KOPT-K1 (cell line): ENCODE results near the gene MAPT.
"Not testable (repeated sequence)": the region's sequence is repeated elsewhere in the genome, so short reads cannot be mapped to it uniquely, and the experiment has no call there.

Source experiments
- H3K27ac ChIP-seq: fragments of 200-600 bp; sonication (generic); 2 replicates; pipeline ENCODE4 v1.5.1; 2016; ENCODE audit warnings: antibody characterized with exemption, mild to moderate bottlenecking, low read depth, low read length; ENCODE audit not compliant: poor library complexity, severe bottlenecking
- H3K36me3 ChIP-seq: fragments of 200-600 bp; sonication (generic); 2 replicates; pipeline ENCODE4 v1.5.1; 2017; ENCODE audit warnings: antibody characterized with exemption, mild to moderate bottlenecking, low read length, moderate library complexity; ENCODE audit not compliant: insufficient read depth
- H3K9me3 ChIP-seq: fragments of 200-600 bp; sonication (generic); 2 replicates; pipeline ENCODE4 v1.5.1; 2017; ENCODE audit warnings: antibody characterized with exemption, low read length, mild to moderate bottlenecking; ENCODE audit not compliant: insufficient read depth, poor library complexity, severe bottlenecking

The MAPT gene

DNA sequence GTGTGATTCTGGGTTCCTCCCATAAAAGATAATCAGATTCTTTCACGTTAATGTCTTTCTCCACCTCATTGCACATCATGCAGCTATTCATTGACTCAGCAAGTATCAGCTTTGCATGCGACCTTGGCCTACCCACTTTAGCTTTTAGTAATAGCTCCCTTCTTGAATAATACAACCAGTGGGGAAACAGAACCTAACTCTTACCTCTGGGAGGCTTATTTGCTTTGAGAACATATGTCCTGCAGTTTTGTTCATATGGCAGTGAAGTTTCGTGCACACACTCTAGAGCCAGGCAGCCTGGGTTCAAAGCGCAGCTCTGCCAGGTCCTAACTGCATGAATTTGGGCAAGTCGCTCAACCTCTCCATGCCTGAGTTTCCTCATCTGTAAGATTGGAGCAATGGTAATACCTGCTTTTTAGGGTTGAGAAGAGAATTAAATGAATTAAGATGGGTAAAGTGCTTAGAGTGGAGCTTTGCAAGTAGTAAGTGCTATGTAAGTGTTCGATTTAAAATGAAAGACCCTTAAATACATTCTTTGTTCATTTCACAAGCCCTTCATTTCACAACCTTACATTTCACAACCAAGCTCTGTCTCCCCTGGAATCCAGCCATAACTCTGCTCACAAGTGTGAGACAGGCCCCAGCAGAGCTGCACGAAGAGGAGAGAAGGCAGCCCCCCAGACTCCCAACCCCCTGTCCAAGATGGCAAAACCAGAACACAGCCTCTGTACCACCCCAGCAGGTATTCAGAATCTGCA is 29.3 kb downstream of the MAPT start:
- Histone ChIP-seq H3K27ac (no peak overlapping the region), H3K9me3 (no peaks in the 10 kb centered on the region), H3K36me3 (no peaks in the 10 kb centered on the region)

DNA sequence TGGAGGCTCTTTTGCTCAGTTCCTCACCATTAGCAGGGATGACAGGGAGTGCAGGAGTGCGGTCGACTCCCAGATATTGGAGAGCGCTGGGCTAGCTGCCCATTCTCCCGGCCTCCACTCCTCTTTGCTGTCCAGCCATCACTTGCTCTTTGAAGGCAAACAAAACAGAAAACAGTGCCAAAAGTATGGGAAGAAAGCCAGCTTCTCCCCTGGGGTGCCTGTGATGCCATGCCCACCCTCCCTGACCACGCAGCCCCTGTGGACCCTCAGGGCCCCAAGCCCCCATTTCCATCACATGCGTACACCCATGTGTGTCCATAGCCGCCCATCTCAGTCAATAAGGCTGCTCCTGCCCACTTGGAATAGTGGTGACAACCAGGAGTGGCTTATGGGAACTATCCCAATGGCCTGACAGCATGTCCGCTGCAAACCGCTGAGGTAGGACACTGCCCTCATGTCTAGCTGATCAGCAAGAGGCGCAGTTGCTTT is 30.0 kb downstream of the MAPT start:
- H3K27ac ChIP-seq: no peak overlapping the region
- no peaks in the 10 kb centered on the region for H3K9me3 ChIP-seq
- H3K36me3 ChIP-seq: no peaks in the 10 kb centered on the region

DNA sequence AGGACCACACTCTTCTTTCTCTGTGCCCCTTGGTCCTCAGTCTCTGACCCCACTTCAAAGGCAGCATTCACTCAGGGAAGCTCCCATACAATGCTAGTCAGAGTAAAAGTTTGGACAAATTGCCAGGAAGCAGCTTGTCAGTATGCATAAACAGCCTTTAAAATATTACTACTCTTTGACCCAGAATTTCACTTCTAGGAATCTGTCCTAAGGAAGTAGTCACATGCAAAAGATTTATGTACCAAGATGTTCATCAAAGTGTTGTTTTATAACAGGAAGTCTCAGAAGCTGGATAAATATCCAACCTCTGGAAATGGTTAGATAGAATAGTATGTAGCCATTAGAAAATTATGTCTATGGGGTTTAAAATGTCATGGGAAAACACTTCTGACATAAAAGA is 31.0 kb downstream of the MAPT start:
- no peaks in the 10 kb centered on the region for H3K9me3 ChIP-seq
- H3K27ac ChIP-seq: no peak overlapping the region
- H3K36me3 ChIP-seq: no peaks in the 10 kb centered on the region

DNA sequence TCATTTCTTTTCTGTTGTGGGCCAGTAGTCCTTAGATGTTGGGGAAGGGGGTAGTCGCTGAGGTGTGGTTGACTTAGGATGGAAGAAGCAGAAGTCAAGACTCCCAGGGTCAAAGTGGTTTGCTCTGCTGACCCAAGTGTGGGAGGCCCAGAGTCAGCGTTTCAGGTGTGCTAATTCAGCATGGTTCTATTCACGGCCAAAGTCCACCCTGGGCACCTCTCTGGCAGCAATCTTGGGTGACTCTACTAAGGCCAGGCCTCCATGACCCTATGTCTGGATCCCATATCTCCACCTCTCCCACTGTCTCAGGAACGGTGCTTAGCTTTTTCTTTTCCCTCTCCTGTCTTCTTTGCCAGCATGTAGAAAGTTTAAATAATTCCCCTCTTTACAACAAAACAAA is 32.9 kb downstream of the MAPT start:
- H3K9me3 ChIP-seq: no peaks in the 10 kb centered on the region
- H3K36me3 ChIP-seq: no peaks in the 10 kb centered on the region
- no peak overlapping the region for H3K27ac ChIP-seq

DNA sequence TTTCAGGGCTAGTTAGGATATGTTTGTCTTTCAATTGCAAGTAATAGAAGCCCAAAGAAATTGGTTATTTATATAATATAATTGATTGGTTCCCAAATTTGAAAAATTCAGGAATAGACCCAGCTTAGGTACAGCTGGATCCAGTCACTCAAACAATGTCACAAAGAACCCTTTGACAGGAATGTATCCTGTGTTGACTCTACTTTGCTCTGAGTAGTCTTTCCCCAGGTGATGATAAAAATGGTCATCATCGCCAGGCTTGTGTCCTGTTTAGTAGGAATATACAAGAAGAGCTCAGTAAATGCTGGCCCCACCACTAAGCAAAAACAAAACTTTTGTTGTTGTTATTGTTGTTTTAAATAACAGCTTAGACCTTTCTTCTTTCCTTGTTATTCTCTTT is 35.0 kb downstream of the MAPT start:
- Histone ChIP-seq H3K36me3 (no peaks in the 10 kb centered on the region), H3K9me3 (no peaks in the 10 kb centered on the region), H3K27ac (no peak overlapping the region)

DNA sequence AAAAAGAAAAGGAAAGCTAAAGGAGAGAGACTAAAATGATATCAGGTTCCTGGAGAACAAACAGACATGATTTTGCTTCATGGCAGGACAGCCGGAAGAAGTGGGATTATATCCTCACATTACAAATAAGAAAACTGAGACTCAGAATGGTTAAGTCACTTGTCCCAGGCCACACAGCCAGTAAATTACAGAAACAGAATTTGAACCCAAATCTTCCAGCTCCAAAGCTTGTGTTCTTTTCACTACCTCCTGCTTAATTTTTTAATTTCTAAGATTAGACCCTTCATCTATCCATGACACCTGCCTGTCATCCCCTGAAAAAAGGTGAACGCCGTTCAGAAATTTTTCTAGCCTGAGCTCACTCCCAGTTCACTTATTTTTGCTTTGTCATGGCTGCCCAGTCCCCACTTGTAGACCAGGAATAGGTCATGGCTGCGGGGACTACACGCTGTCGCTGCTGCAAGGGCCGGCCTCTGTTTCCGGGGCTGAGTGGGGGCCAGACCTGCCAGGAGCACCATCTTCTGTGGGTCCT is 36.1 kb downstream of the MAPT start:
- Histone ChIP-seq H3K36me3 (no peaks in the 10 kb centered on the region), H3K9me3 (no peaks in the 10 kb centered on the region), H3K27ac (no peak overlapping the region)

DNA sequence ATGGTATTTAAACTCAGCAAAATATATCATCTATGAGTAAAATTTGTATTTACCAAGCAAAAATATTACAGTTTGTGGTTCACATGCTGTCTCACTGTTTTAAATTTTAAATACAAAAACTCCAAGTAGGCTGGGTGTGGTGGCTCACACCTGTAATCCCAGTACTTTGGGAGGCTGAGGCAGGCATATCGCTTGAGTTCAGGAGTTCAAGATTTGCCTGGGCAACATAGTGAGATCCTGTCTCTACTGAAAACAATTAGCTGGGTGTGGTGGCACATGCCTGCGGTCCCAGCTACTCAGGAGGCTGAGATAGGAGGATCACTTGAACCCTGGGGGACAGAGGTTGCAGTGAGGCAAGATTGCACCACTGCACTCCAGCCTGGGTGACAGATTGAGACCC is 37.3 kb downstream of the MAPT start:
- no peak overlapping the region for H3K27ac ChIP-seq
- H3K9me3 ChIP-seq: no peaks in the 10 kb centered on the region
- H3K36me3 ChIP-seq: no peaks in the 10 kb centered on the region

DNA sequence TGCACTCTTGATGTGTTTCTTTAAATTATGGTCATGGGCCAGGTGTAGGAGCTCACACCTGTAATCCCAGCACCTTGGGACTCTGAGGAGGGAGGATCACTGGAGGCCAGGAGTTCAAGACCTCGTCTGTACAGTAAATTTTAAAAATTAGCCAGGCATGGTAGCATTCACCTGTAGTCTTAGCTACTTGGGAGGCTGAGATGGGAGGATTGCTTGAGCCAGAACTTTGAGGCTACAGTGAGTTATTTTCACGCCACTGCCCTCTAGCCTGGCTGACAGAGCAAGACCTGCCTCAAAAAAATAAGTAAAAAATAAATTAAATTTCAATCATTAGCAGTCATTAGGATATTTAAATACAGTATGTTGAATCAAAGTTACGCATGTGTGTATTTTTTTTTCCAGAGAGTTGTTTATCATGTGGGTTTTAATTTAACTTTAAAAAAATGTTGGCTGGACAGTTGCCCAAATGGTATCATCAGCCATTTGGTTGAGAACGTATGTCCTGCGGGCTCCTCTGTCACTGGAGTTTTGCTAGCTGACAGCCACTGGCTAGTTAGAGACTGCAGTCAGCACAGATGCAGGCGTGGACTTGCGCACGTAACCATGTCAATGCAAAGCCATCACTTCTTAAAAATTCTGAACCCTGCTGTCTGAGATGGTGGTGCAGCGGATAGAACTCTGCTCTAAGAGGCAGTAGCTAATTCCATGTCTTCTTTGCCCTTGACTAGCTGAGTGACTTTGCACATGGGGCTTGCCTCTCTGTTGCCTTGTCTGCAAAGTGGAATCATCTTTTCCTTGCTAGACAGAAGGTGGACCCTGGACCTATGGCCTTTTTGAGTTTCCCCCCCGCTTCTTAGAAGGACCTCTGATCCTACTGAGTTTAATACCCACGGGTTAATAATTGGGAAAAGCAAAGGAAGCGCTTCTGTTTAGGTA is 40.0 kb downstream of the MAPT start:
- Histone ChIP-seq H3K36me3 (no peaks in the 10 kb centered on the region), H3K27ac (no peak overlapping the region), H3K9me3 (no peaks in the 10 kb centered on the region)

DNA sequence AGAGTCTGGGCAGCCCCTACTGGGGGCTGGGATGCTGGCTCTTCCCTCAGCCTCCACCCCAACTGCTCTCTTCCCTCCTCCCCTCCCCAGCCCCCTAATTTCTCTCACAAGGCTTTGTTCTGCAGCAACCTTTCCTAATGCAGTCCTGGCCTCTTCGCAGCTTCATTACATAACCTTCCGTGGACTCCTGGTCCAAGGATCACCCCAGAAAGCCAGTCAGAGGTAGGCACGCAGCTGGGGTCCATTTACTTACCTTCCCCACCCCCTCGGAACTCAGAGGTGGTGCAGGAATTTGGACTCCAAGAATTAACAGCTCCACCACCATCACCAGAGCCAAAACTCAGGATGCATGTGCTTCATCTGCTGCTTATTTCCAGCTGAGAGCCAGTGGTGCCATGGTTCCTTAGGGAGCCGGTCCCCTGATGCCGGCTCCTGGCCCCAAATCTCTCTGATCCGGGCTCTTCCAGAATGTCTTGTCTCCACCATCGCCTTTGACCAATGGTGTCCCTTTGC is 40.9 kb downstream of the MAPT start:
- H3K36me3 ChIP-seq: no peaks in the 10 kb centered on the region
- no peaks in the 10 kb centered on the region for H3K9me3 ChIP-seq
- H3K27ac ChIP-seq: no peak overlapping the region

DNA sequence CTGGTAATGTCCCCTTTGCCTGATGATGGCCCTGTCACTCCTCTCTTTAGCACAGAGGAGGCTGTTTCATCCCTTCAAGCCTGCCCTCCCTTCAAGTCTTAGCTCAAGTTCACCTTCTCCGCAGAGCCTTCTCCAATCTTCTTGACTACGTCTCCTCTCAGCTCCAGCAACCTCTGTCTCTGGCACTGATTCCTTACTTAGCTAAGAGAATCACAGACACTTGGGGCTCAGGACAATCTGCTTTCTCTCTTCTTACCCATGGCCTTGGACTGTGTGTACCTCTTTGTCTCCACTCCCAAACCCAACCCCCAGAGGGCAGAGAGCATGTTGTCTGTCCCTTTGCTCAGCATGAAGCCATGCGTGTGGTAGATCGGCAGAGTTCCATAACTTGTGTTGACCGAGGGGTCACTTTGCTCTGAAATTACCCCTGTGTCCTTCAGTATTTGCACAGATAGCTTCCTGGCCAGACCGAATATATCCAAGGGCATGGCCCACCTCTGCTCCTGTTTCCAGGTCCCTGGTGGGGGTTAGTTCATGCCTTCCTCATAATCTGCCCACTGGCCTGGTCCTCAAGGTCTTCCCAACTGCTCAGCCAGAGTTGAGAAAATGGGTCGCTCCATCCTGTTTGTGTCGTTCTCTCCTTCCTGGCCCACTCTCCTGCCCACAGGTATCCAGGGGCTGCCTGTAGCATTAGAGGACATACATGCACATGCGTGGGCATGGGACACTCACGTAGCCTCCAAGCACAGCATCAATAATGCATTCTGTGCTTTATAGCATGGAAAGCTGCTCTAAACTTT is 41.6 kb downstream of the MAPT start:
- Histone ChIP-seq H3K27ac (no peak overlapping the region), H3K9me3 (no peaks in the 10 kb centered on the region), H3K36me3 (no peaks in the 10 kb centered on the region)

DNA sequence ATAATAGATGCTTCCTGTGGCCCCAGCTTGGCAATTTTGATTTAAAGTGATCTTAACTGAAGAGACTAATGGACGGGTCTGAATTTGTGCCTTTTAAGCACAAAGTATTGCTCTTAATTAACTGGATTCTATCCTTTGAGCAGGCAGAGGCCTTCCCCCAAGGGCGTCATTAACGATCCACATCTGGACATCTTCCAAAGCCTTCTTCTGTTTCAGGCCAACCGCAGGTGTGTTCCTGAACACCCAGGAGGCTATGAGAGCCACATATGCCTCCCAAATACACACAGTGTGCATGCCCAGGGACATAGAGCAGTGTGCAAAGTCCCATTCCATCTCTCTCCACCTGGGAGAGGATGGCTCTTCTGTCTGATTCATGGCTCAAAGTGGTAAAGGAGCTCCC is 42.3 kb downstream of the MAPT start:
- H3K27ac ChIP-seq: no peak overlapping the region
- H3K36me3 ChIP-seq: no peaks in the 10 kb centered on the region
- H3K9me3 ChIP-seq: no peaks in the 10 kb centered on the region

DNA sequence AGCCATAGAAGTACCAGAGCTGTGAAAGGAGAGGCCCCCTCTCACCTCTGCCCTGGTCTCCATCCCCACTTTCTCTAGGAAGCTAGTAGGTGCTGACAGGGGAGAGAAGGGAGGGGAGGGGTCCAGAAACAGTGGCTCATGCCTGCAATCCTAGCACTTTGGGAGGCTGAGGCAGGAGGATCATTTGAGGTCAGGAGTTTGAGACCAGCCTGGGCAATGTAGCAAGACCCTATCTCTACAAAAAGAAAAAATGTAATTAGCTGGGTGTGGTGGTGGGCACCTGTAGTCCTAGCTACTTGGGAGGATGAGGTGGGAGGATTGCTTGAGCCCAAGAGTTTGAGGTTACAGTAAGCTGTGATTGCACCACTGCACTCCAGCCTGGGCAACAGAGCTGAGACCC is 42.8 kb downstream of the MAPT start:
- not testable (repeated sequence) for H3K36me3 ChIP-seq, H3K9me3 ChIP-seq, H3K27ac ChIP-seq

DNA sequence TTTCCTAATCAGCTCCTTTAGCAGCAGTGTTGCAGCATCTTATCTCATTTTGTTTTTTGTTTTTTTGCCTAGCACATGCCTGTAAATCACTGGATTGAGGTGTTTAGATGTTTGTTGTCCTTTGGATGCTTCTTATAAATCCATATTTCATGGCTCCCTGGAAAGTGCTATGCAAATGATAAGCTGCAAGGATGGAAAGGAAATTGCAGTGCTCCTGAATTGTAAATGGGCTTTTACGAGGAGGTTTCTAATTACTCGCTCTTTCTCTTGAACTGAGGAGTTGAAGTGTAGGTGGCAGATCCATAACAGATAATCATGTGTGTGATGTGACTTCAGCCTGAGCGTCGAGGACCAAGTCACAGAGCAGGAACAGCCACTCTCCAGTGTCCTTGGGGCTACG is 45.0 kb downstream of the MAPT start:
- Histone ChIP-seq H3K9me3 (no peaks in the 10 kb centered on the region), H3K27ac (no peak overlapping the region), H3K36me3 (no peaks in the 10 kb centered on the region)

DNA sequence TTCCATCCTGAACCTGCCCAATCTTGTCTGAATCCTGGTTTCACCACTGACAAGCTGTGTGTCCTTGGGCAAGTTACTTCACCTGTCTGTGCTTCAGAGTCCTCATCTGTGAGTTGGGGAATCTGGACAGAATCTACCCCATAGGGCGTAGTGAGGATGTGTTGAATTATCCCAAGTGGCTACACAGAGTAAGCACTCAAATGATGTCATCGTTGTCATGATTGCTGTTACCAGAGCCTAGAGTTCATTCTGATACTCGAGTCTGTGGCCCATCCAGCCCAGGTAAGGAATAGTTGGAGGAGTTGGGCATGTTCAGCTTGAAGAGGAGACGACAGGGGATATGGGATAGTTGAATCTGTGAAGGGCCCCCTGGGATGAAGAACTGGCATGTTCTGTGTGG is 45.9 kb downstream of the MAPT start:
- H3K36me3 ChIP-seq: no peaks in the 10 kb centered on the region
- no peaks in the 10 kb centered on the region for H3K9me3 ChIP-seq
- H3K27ac ChIP-seq: no peak overlapping the region
